GM10266 (cell line): Measurements from ENCODE around the gene HINFP.
"Not testable (repeated sequence)": the region's sequence is repeated elsewhere in the genome, so short reads cannot be mapped to it uniquely, and the experiment has no call there.

Experiments
- DNase-seq: peaks from one replicate; pipeline ENCODE4 v3.0.0; 2012; ENCODE audit errors: extremely low spot score
- TF ChIP-seq, protein P1 (sequence below): IDR thresholded peaks from 2 replicates; pipeline ENCODE4 v1.5.1; 2012; ENCODE audit warnings: mild to moderate bottlenecking, low read depth; ENCODE audit not compliant: control insufficient read depth, insufficient read depth; ENCODE audit errors: missing control alignments

HINFP gene

DNA sequence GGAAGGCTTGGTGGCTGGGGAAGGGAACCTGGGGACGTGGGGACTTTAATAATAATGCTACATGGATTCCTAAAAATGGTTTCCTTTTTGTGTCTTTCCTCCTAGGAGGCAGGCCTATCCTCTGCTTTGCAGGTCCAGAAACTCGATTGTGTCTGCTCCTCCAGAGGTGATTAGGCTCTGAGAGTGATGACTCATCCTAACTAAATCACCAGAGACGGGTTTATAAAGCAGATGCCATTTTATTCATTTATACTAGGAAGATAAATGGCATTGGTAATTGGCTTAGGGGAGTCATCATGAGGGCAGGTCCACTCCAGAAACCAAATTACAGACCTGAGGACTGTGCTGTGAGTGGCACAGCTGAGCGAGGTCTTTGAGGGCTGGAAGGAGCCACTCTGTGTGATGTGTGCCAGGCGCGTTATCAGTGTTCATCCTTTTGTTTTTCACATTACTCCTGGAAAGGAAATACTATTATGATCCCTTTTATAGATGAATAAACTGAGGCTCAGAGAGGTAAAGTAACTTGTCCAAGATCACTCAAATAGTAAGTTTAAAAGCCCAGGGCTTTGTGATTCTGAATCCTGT, 54.2 kb downstream of the HINFP start:
- no peak for DNase-seq
- TF ChIP-seq, protein P1, sequence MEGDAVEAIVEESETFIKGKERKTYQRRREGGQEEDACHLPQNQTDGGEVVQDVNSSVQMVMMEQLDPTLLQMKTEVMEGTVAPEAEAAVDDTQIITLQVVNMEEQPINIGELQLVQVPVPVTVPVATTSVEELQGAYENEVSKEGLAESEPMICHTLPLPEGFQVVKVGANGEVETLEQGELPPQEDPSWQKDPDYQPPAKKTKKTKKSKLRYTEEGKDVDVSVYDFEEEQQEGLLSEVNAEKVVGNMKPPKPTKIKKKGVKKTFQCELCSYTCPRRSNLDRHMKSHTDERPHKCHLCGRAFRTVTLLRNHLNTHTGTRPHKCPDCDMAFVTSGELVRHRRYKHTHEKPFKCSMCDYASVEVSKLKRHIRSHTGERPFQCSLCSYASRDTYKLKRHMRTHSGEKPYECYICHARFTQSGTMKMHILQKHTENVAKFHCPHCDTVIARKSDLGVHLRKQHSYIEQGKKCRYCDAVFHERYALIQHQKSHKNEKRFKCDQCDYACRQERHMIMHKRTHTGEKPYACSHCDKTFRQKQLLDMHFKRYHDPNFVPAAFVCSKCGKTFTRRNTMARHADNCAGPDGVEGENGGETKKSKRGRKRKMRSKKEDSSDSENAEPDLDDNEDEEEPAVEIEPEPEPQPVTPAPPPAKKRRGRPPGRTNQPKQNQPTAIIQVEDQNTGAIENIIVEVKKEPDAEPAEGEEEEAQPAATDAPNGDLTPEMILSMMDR: no peak

DNA sequence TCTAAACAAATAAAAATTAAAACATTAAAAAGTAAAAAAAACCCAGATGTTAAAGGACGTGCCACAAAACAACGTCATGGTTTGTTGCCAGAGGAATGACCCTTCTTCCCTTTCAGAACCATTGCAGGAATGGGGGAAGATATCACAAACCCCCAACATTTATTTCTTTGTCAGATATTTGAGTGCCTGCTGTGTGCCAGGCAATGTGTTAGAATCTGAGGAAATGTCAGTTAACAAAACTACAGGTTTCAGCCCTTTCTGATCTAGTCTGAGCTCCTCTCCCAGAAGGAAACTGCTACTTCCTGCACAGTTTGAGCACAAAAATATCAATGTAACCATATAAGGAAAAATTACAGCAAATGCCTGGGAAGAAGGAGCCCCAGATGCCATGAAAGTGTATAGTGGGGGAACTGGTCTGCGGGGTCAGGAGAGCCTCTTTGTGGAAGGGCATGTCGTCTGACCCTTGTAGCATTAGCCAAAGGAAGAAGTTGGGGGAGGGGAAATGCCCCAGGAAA, 56.8 kb downstream of the HINFP start:
- TF ChIP-seq, protein P1: no peak
- DNase-seq: no peak

- TF ChIP-seq, protein P1: no peak
- DNase-seq: no peak
These were observed 58.0 kb downstream of the HINFP start for GRCh38 chr11:119179342-119179741.

DNA sequence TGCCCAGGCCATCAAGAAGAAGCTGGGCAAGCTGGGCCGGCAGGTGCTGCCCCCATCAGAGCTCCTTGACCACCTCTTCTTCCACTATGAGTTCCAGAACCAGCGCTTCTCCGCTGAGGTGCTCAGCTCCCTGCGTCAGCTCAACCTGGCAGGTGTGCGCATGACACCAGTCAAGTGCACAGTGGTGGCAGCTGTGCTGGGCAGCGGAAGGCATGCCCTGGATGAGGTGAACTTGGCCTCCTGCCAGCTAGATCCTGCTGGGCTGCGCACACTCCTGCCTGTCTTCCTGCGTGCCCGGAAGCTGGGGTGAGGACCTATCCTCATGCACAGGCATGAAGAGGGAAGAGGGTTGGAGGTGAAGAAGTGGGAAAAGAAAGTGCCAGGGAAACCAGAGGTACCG, 58.6 kb downstream of the HINFP start:
- TF ChIP-seq, protein P1: no peak
- DNase-seq: no peak

DNA sequence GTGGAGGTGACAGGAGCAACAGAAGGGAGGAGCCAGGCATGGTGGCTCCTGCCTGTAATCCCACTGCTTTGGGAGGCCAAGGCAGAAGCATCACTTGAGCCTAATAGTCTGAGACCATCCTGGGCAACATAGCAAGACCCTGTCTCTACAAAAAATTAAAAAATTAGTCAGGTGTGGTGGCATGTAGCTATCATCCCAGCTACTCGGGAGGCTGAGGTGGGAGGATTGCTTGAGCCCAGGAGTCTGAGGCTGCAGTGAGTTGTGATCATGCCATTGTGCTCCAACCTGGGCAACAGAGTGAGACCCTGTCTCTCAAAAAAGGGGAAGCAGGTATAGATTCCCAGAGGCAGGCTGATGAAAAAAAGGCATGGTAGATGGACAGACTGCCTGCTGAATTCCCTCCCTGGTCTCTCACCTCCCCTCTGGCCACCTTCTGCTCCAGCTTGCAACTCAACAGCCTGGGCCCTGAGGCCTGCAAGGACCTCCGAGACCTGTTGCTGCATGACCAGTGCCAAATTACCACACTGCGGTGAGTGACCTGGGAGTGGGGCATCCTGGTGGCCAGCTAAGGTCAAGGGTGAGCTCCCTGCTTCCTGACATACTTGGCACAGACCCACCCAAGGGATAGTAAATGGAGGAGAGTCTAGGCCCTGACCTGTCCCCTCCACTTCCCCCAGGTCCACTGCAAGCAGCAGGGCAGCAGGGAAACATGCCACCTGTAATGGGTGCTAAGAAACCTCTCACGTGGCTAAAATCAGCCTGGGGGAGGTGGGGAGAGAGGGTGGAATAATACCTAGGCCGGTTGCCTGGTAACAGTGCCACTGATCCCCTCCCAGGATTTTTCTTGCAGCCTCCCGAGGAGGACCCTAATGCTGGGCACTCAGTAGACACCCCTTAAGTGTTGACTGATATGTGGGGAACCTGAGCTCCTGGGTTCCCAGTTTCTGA, 59.6 kb downstream of the HINFP start:
- DNase-seq: no peak

DNA sequence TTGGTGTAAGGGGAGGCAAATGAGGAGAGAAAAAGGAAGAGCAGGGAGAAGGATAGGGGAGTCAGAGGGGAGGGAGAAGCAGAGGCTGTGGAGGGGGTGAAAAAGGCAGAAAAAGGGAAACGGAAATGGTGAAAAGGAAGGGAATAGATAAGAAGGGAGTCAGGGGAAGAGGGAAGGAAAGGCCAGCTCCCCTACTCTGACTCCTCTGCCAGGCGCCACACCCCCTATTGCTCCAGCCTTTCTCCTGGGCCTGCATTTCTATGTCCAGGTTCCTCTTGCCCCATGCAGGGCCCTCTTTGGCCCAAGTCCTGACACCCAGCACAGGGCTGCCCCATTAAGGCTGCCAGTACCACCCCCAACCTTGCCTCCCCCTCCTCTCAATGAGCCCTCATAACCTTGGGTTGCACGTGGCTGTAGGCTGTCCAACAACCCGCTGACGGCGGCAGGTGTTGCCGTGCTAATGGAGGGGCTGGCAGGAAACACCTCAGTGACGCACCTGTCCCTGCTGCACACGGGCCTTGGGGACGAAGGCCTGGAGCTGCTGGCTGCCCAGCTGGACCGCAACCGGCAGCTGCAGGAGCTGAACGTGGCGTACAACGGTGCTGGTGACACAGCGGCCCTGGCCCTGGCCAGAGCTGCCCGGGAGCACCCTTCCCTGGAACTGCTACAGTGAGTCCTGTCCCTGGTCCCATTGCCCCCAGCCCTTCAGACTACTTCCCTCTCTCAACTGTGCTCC, 60.5 kb downstream of the HINFP start:
- DNase-seq: no peak
- TF ChIP-seq, protein P1: no peak

More for the DNA sequence above, 59.6 kb downstream of the HINFP start:
- TF ChIP-seq, protein P1: no peak

DNA sequence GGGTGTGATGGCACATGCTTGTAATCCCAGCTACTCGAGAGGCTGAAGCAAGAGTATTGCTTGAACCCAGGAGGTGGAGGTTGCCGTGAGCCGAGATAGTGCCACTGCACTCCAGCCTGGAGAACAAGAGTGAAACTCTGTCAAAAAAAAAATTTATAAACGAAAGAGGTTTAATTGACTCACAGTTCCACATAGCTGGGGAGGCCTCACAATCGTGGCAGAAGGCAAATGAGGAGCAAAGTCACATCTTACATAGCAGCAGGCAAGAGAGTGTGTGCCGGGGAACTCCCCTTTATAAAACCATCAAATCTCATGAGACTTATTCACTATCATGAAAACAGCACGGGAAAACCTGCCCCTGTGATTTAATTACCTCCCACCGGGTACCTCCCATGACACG, 63.0 kb downstream of the HINFP start:
- not testable (repeated sequence) for DNase-seq
